Measurements from ENCODE around the gene LYST.
"Not testable (repeated sequence)": the region's sequence is repeated elsewhere in the genome, so short reads cannot be mapped to it uniquely, and the experiment has no call there.

The LYST gene

GRCh38 chr1:235809688-235810397 is 56.9 kb downstream of the LYST start:
- no peak for DNase-seq

GRCh38 chr1:235808223-235808622 is 58.5 kb downstream of the LYST start:
- no peak for DNase-seq

GRCh38 chr1:235806123-235806522 is 60.6 kb downstream of the LYST start:
- no peak for DNase-seq

GRCh38 chr1:235802573-235803346 is 63.9 kb downstream of the LYST start:
- no peak for DNase-seq

- no peak for DNase-seq
Measured at GRCh38 chr1:235799264-235799663, 67.4 kb downstream of the LYST start.

- no peak for DNase-seq
Measured at GRCh38 chr1:235791532-235792060, 75.1 kb downstream of the LYST start.

GRCh38 chr1:235790123-235790522 is 76.6 kb downstream of the LYST start:
- DNase-seq = no peak

GRCh38 chr1:235786227-235786898 is 80.3 kb downstream of the LYST start:
- DNase-seq = not testable (repeated sequence)

GRCh38 chr1:235784950-235785349 is 81.8 kb downstream of the LYST start:
- no peak for DNase-seq

GRCh38 chr1:235783148-235783776 is 83.4 kb downstream of the LYST start:
- peak in 1 of 2 experiments; percentile 5 for DNase-seq

GRCh38 chr1:235782601-235783000 is 84.1 kb downstream of the LYST start:
- DNase-seq = no peak

GRCh38 chr1:235781807-235782206 is 84.9 kb downstream of the LYST start:
- DNase-seq = no peak

GRCh38 chr1:235779770-235780169 is 86.9 kb downstream of the LYST start:
- DNase-seq = no peak

GRCh38 chr1:235776396-235776795 is 90.3 kb downstream of the LYST start:
- no peak for DNase-seq

GRCh38 chr1:235775246-235775860 is 91.4 kb downstream of the LYST start:
- DNase-seq = no peak

- no peak for DNase-seq
Measured at GRCh38 chr1:235767795-235768194, 98.9 kb downstream of the LYST start.

- no peak for DNase-seq
Measured at GRCh38 chr1:235766794-235767285, 99.9 kb downstream of the LYST start.

GRCh38 chr1:235763962-235764361 is 102.7 kb downstream of the LYST start:
- no peak for DNase-seq

GRCh38 chr1:235759336-235759735 is 107.4 kb downstream of the LYST start:
- DNase-seq = peak in 1 of 2 experiments; percentile 74

- peak in 1 of 2 experiments; percentile 70 for DNase-seq
Measured at GRCh38 chr1:235758931-235759330, 107.8 kb downstream of the LYST start.

- no peak for DNase-seq
Measured at GRCh38 chr1:235757587-235758096, 109.1 kb downstream of the LYST start.

- DNase-seq = not testable (repeated sequence)
Measured at GRCh38 chr1:235754186-235754585, 112.5 kb downstream of the LYST start.

All from cerebellar nuclear complex (tissue), 1 donor.